HG03066 (cell line): ENCODE measurements around the gene BNC1.
A peak's percentile ranks its signal among the peaks of the same experiment; 100 is the strongest.
"Not testable (repeated sequence)": the region's sequence is repeated elsewhere in the genome, so short reads cannot be mapped to it uniquely, and the experiment has no call there.

Experiments used
- ATAC-seq: cut with Tn5 transposase; IDR thresholded peaks from one replicate; pipeline ENCODE4 v1.9.1; 2021; ENCODE audit warnings: low read depth; ENCODE audit not compliant: unreplicated experiment

The BNC1 gene

DNA sequence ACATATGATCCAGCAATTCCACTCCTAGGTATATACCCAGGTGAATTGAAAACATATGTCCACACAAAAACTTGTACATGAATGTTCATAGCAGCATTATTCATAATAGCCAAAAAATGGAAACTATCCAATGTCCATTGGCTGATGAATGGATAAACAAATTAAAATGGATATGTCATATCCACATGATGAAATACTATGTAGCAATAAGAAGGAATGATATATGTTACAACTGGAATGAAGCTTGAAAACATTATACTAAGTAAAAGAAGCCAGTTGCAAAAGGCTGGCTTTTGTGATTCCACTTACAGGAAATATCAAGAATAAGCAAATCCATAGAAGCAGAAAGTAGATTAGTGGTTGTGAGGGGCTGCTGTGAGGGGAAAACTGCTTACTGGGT, 33.7 kb downstream of the BNC1 start:
- ATAC-seq, result no peak

DNA sequence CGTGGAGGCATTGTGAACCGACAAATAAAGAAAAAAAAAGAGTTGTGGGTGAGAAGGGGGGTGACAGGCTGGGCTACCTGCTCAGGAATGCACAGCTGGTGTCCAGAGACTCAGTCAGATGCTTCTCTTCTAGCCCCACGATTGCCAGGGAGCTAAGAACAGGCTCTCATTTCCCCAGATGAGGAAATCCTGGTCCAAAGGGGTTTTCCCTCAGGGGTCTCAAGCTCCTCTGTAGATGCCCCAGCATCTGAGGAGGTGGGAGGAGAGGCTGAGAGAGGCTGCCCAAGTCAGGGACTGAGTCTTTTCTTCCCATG, 35.5 kb downstream of the BNC1 start:
- no peak for ATAC-seq

DNA sequence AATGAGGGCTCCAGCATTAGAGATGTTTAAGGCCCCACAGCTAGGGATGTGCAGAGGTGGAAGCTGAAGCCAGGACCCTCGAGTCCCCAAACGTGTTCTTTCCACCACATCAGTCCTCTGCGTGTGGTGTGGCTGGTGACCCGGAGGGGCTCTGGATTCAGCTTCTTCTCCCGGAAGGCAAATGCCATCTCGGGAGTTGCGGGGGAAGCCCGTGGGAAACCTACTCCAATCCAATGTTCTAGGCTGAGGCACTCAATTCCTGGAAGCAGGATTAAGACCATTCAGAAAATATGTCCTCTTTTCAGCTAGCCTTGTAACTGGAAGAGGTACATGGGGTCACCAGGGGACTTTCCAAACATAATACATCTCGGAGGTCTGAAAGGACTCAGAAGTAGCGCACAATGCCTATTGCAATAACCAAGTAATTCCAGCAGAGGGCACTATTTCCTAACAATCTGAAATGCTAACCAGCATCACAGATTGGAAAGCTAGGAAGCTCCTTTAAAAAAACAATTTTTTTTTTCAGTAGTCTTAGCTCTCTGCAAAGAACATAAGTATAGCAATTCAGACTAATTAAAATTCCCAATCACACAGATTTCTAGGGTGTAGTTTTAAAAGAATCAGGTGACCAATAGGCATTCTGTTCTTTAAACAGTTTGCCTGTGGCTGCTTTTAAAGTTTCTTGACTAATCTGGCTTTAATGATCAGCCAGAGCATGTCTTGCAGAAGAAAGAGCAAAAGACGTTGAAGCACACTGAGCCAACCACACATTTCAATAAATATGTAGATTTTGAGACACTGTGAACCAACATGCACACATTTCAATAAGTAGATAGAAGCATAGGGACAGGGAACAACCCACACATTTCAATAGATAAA, 36.1 kb downstream of the BNC1 start:
- ATAC-seq, result no peak

DNA sequence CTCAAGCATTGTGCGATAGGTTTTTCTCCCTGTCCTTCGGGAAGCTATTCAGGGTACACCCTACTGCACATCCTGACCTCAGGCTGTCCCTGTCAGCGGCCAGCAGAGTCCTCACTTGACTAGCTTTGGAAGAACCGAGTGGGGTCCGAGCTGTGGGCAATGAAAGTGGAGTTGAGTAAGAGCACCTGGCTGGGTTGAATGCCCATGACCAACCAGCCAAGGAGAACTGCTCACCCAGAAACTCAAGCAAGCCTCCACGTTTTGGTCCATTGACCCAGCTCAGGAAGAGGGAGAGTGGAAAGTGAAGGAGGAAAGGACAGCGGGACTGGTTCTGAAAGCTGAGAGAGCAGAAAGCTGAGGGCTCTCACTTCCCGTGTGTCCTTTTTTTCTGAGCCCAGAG, 40.8 kb downstream of the BNC1 start:
- ATAC-seq, result no peak

DNA sequence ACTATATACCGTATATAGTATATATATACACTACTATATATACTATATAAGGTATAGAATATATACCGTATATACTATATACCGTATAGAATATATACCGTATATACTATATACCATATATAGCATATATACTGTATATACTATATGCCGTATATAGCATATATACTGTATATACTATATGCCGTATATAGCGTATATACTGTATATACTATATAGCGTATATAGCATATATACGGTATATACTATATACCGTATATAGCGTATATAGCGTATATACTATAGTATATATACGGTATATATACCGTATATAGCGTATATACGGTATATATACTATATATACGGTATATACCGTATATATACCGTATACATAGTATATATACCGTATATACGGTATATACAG, 54.2 kb downstream of the BNC1 start:
- no peak for ATAC-seq

DNA sequence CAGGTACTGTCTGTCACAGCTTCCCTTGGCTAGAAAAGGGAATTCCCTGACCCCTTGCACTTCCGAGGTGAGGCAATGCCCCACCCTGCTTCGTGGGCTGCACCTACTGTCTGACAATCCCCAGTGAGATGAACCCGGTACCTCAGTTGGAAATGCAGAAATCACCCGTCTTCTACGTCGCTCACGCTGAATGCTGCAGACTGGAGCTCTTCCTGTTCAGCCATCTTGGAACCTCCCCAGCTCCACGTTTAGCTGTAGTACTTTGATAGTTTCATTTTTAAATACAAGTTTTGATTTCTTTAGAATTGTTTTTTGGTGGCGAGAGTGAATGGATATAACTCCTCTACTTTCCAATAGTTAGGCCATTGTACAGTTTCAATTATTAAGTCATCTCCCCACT, 59.0 kb downstream of the BNC1 start:
- ATAC-seq, result no peak

DNA sequence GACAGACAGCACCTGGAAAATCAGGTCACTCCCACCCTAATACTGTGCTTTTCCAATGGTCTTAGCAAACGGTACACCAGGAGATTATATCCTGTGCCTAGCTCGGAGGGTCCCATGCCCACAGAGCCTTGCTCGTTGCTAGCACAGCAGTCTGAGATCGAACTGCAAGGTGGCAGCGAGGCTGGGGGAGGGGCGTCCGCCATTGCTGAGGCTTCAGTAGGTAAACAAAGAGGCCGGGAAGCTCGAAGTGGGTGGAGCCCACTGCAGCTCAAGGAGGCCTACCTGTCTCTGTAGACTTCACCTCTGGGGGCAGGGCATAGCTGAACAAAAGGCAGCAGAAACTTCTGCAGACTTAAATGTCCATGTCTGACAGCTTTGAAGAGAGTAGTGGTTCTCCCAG, 62.7 kb downstream of the BNC1 start:
- not testable (repeated sequence) for ATAC-seq

DNA sequence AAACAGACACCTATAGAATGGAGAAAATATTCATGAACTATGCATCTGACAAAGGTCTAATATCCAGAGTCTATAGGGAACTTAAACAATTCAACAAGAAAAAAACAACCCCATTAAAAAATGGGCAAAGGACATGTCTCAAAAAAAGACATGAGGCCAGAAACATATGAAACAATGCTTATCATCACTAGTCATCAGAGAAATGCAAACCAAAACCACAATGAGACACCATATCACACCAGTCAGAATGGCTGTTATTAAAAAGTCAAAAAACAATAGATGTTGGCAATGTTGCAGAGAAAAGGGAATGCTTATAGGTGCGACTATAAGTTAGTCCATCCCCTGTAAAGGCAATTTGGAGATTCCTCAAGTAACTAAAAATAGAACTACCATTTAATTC, 65.4 kb downstream of the BNC1 start:
- no peak for ATAC-seq

DNA sequence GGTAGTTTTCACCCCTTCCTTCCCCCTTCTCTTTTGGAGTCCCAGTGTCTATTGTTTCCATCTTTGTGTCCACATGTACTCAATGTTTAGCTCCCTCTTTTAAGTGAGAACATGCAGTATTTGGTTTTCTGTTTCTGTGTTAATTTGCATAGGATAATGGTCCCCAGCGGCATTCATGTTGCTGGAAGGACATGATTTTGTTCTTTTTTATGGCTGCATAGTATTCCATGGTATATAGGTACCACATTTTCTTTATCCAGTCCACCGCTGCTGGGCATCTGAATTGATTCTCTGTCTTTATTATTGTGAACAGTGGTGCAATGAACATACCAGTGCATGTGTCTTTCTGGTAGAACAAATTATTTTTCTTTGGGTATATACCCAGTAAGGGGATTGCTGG, 69.2 kb downstream of the BNC1 start:
- ATAC-seq, result no peak

DNA sequence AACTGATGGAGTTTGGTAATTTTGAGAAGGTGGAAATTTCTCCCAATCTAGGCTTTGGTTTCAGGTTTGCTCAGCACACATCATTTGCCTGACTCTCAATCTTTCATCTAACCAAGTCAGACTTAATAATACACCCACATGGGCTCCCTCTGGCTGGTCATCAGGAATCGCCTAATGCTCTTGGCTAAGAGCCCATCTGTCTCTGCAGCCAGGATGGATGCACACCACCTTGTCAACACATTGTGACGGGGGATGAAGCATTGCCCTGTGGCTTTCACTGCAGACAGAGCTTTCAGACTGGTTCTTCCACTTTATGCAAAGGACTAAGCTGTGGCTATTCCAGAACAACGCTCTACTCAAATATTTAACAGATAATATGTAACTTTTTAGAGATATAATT, 73.8 kb downstream of the BNC1 start:
- no peak for ATAC-seq

DNA sequence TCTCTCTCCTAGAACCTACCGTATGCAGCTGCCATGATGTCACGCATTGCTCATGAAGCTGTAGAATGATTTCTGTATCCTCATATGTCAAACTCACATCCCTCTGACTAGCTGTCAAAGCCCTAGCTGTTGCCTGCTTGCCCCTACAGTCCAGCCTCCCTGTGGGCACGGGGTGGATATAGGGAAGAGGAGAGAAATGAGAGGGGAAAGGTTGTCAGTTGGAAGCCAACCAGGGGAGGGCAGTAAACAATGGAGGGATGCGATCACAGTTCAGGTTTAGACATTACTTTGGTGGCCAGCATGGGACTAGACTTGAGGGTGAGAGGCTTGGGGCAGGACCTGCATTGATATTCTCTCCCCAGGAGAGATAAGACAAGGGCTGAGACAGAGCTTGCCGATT, 75.1 kb downstream of the BNC1 start:
- no peak for ATAC-seq

DNA sequence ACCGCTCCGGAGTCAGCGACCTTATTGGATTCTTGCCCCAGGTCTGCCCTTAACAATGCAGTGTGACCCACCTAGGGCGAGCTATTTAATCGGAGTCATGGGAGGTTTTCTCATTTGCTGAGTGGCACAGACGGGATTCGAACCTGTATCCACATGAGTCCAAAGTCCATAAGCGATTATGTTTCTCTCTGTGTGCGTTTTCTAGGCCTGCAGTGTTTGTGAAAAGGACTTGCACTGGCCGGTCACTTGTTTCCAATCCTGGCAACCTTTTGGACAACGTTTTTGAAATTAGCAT, 76.2 kb downstream of the BNC1 start:
- no peak for ATAC-seq

DNA sequence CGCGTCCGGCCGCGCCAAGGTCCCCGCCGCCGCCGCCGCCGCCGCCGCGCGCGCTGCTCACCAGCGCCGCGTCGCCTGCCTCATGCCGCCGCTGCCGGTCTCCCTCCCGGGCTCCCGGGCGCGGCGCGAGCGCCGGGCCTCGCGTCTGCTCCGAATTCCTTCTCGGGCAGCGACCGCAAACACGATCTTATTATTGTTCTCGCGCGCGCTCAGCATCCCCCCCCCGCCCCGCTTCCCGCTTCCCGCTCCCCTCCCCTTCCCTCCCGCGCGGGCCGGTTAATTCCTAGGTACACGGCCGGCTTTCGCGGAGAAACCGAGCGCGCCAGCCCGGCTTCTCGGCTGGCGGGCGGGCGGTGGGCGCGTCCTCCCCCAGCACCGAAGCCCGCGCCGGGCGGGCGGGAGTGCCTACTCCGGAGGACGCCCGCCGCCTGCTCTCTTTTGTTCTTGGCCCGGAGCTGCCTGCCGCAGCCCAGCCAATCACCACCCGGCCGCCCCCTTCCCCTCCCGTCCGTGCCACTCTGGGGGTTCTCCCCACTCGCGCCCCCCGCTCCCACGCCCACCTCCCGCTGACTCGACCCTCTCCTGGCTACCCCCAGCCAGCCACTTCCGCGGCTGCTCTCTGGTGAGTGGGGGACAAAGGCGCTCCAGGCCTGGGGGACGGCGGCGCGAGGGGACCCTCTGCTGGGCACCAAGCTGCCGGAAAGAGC, 76.7 kb downstream of the BNC1 start, which contains the start of gene HDGFL3:
Gene HDGFL3, minus strand, starts transcription at position 164 of the 707 bp plus-strand sequence. CDS start 409 bp downstream, outside the sequence.
- ATAC-seq, result peak; percentile 41

DNA sequence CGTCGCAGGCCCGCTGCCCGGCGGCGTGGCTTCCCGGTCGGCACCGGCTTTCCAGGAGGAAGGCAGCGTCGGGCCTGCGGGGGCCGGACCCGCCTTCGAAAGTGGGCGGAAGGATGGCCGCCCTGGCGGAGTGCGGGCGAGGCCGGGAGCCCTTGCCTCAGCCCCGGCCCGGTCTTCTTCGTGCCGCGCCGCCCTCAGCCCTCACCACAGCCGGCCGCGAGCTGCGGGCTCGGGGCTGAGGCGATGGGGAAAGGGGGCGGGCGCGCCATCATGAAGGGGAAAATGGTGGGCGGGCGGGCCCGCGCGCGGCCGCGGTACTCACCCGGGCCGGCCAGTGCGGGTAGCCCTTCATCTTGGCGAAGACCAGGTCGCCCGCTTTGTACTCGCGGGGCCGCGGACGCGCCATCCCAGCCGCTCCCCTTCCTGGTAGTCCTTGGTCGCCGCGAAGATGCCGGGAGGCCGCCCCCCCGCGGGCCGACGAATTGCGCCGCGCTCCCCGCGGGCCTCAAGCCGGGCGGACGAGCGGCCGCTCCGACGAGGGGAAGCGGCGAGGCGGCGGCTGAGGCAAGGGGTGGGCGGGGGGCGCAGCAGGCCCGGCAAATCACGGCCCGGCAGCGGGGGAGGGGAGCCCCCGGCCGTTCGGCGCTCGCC, 77.3 kb downstream of the BNC1 start:
- peak; percentile 27 for ATAC-seq

DNA sequence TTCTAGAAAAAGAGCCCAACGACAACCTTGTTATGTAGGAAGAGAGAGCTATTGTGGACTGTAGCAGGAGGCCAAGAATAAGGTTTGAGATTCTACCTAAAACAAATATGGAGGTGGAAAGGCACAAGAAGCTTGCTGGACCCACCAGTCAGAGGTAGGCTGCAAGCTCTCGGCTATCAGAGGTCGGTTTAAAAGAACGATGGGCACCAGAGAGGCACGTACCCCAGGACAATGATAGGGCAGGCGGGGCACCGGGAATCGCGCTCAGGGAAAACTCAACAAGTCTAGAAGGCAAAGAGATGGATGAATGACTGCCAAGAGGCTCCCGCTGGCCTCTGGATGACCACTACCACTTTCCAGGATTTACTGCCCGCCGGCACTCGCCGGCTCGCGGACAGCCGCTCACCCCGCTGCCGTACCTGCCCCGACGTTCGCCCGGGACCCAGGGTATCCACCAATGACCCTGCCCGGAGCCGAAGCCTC, 77.9 kb downstream of the BNC1 start:
- no peak for ATAC-seq
